Natural killer cell (primary cell): ENCODE data around the gene USE1. TPM values are rescaled to one million over a fixed set of nuclear protein-coding genes. Genes with fewer than 3 reads are reported as not detected.

Experiments used
- ATAC-seq, 3 donors: fragments of 150-1000 bp in 2 of 3; fragments of 200-7000 bp in 1 of 3; cut with Tn5 transposase; 1 replicate in 1 of 3; 2 replicates in 2 of 3; pipeline ENCODE4 v1.10.0; 2021; ENCODE audit warnings: mild to moderate bottlenecking in 2 of 3, moderate library complexity in 2 of 3
- DNase-seq, 2 donors: peaks; one replicate each; pipeline versions ENCODE4 v3.0.0 to v3.0.0-alpha.2; 2013 to 2021; ENCODE audit warnings: mixed read lengths in 1 of 2
- H3K27ac ChIP-seq: one replicate; pipeline ENCODE4 v1.5.1; 2013; ENCODE audit warnings: mild to moderate bottlenecking, low read length
- H3K27me3 ChIP-seq: one replicate; pipeline ENCODE4 v1.6.1; 2013; ENCODE audit warnings: low read length; ENCODE audit not compliant: control insufficient read depth, insufficient read depth
- H3K36me3 ChIP-seq: one replicate; pipeline ENCODE4 v1.6.1; 2013; ENCODE audit warnings: low read length; ENCODE audit not compliant: control insufficient read depth, insufficient read depth
- H3K4me1 ChIP-seq: one replicate; pipeline ENCODE4 v1.6.1; 2013; ENCODE audit warnings: low read length; ENCODE audit not compliant: control insufficient read depth, insufficient read depth
- H3K4me3 ChIP-seq: one replicate; pipeline ENCODE4 v1.5.1; 2013; ENCODE audit warnings: low read length
- H3K9me3 ChIP-seq: one replicate; pipeline ENCODE4 v1.6.1; 2013; ENCODE audit warnings: low read length; ENCODE audit not compliant: control insufficient read depth, insufficient read depth
- H3K27ac Mint-ChIP-seq, 2 donors: one replicate each; pipeline ENCODE4 v1.8.0; 2022; ENCODE audit warnings: mild to moderate bottlenecking in 2 of 2, mixed read lengths in 2 of 2, moderate library complexity in 1 of 2
- H3K27me3 Mint-ChIP-seq, 2 donors: one replicate each; pipeline ENCODE4 v1.8.0; 2022; ENCODE audit warnings: low read depth in 2 of 2, mixed read lengths in 2 of 2
- H3K36me3 Mint-ChIP-seq: one replicate; pipeline ENCODE4 v1.8.0; 2022; ENCODE audit warnings: mixed read lengths
- H3K4me1 Mint-ChIP-seq, 2 donors: one replicate each; pipeline ENCODE4 v1.8.0; 2022; ENCODE audit warnings: mixed read lengths in 2 of 2
- H3K4me3 Mint-ChIP-seq: one replicate; pipeline ENCODE4 v1.8.0; 2022; ENCODE audit warnings: mild to moderate bottlenecking, moderate library complexity, mixed read lengths
- H3K9me3 Mint-ChIP-seq, 2 donors: one replicate each; pipeline ENCODE4 v1.8.0; 2022; ENCODE audit warnings: mixed read lengths in 2 of 2
- WGBS: methylation state at CpG from one replicate; pipeline ENCODE4 v1.1.7; 2013; ENCODE audit warnings: missing lambda C conversion rate; ENCODE audit not compliant: insufficient coverage; 5-methylcytosine and 5-hydroxymethylcytosine counted together
- intact Hi-C: fragments of 100-400 bp; cut with micrococcal nuclease; formaldehyde crosslinking; loops from one replicate; pipeline ENCODE4 v1.14.2; 2022
- total RNA-seq, 4 donors: library from RNA; stranded (reverse); fragments of 120-200 nt in 1 of 4; gene quantifications; one replicate each; pipeline versions ENCODE4 v1.2.3 to v1.2.4, GENCODE V29; 2013 to 2022
- TF ChIP-seq, protein P1 (sequence below): fragments of 200-600 bp; IDR thresholded peaks from one replicate; pipeline ENCODE4 v1.8.0; 2022; ENCODE audit warnings: antibody characterized with exemption

USE1 gene
- total RNA-seq, 3 donors from 2014 or later (not counting 1 experiment from before 2014, with no cell fraction given), result 16.4 to 21.1 (median 20.9) TPM

DNA sequence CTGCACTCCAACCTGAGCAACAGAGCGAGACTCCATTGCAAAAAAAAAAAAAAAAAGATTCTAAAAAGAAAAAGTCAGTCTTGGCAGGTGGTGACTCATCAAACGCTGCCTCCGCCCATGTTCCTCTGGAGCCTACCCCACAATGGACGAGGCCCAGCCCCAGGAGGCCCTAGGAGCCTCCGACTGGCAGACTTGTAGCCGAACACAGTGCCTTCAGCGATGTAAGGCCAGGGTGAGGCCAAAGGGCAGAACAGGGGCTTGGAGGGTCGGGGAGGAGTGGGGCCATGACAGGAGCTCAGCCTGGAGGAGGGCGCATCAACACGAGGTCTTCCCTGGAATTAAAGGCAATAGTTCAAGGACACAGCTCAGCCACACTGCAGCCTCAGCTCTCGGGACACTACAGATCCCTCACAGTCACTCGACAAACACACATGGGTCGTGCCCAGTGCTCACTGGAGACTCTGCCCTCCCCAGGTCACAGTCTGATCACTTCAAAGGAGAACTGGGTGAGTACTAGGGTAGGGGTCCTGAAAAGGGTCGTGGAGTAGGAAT lies 5.1 kb downstream of the USE1 start:
- Mint-ChIP-seq H3K27ac (no peak overlapping the region), H3K36me3 (no peaks in the 10 kb centered on the region), H3K4me1 (peaks cover under 1 to 7% of the 10 kb centered on the region in 2 donors), H3K9me3 (no peaks in the 10 kb centered on the region), H3K4me3 (no peak overlapping the region), H3K27me3 (no peaks in the 10 kb centered on the region)
- Histone ChIP-seq H3K4me3 (no peak overlapping the region), H3K36me3 (peaks cover 8% of the 10 kb centered on the region), H3K9me3 (no peaks in the 10 kb centered on the region), H3K4me1 (peaks cover 11% of the 10 kb centered on the region), H3K27ac (no peak overlapping the region), H3K27me3 (no peaks in the 10 kb centered on the region)
- TF ChIP-seq, protein P1, sequence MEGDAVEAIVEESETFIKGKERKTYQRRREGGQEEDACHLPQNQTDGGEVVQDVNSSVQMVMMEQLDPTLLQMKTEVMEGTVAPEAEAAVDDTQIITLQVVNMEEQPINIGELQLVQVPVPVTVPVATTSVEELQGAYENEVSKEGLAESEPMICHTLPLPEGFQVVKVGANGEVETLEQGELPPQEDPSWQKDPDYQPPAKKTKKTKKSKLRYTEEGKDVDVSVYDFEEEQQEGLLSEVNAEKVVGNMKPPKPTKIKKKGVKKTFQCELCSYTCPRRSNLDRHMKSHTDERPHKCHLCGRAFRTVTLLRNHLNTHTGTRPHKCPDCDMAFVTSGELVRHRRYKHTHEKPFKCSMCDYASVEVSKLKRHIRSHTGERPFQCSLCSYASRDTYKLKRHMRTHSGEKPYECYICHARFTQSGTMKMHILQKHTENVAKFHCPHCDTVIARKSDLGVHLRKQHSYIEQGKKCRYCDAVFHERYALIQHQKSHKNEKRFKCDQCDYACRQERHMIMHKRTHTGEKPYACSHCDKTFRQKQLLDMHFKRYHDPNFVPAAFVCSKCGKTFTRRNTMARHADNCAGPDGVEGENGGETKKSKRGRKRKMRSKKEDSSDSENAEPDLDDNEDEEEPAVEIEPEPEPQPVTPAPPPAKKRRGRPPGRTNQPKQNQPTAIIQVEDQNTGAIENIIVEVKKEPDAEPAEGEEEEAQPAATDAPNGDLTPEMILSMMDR, result no peak
- DNase-seq (no peak), ATAC-seq (no peak)
- WGBS, result 78% methylated on average over 14 of the region's 14 CpGs
- intact Hi-C loops, result no loop called here

DNA sequence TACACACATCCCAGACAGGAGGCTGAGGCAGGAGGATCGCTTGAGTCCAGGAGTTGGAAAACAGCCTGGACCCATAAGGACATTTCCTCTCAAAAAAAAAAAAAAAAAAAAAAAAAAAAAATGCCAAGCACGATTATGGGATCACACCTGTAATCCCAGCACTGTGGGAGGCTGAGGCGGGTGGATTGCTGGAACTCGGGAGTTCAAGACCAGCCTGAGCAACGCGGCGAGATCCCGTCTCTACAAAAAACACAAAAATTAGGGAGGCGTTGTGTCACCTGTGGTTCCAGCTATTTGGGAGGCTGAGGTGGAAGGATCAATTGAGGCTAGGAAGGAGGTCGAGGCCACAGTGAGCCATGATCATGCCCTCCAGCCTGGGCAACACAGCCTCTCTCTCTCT lies 9.9 kb downstream of the USE1 start:
- peak overlapping the region; percentile 52 for H3K4me3 Mint-ChIP-seq
- Histone ChIP-seq H3K4me3 (no peak overlapping the region), H3K4me1 (peaks cover 21% of the 10 kb centered on the region), H3K36me3 (no peaks in the 10 kb centered on the region), H3K27me3 (no peaks in the 10 kb centered on the region), H3K27ac (no peak overlapping the region), H3K9me3 (no peaks in the 10 kb centered on the region)
- TF ChIP-seq, protein P1, result no peak
- H3K4me1 Mint-ChIP-seq, result peaks cover 8 to 11% of the 10 kb centered on the region in 2 donors
- DNase-seq, result no peak
- H3K9me3 Mint-ChIP-seq, result no peaks in the 10 kb centered on the region
- H3K36me3 Mint-ChIP-seq, result no peaks in the 10 kb centered on the region
- ATAC-seq, result no peak
- no peaks in the 10 kb centered on the region for H3K27me3 Mint-ChIP-seq
- H3K27ac Mint-ChIP-seq, result peak overlapping the region in 1 of 2 donors; percentile 99
- intact Hi-C loops, result loop anchor here (5.0 kb wide), 2 partner anchors 42 to 98 kb away; partner anchors contain the start of gene BABAM1
- WGBS, result 95% methylated on average over 8 of the region's 10 CpGs

DNA sequence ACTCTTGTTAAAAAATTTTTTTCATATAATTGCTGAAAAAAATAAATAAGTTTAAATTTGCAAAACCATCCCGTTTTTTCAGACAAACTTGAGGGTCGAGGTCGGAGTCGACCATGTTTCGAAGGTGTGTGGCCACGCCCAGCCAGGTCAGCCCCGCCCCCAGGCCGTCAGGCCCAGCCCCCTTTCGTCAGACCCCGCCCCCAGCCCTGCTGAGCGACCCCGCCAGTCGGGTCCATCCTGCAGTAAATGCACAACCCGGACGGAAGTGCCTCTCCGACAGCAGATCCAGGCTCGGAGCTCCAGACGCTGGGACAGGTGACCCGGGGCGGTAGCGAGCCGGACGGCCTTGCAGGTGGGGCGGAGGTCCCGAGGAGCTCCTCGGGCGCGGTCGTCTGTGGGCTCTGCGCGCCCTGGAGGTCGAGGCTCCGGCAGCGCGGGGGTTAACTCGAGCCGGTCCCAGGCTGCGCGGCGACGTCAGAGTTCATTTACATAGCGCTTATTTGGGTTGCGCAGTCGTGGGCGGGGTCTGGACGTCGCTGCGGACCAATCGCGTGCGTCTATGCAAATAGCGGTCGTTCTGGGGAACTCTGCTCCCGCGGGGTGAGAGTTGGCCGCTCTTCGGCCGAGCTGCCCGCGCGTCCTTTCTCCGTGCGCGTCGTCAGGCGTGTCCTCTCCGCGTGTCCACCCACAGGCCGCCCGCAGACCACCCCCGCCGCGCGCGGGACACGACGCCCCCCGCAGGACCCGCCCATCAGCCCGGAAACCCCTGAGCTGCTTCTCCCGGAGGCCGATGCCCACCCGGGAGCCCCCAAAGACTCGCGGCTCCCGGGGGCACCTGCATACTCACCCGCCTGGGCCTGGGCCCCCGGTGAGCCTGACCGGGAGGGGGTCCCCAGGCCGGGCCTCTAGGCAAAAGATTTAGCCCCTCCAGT lies 11.1 kb downstream of the USE1 start, which contains the start of gene OCEL1:
OCEL1 (plus strand) TSS at position 225 of the 932 bp plus-strand sequence; CDS start at position 247, 22 bp downstream.
- peaks cover 21% of the 10 kb centered on the region for H3K4me1 ChIP-seq
- intact Hi-C loops, result loop anchor here (1.0 to 5.0 kb wide), 4 partner anchors 11 to 151 kb away; partner anchors contain the start of genes BABAM1, HAUS8, MYO9B and USE1
- ATAC-seq (peak; percentile 89 to 97 (median 89)), DNase-seq (peak; percentile 97 to 99)
- H3K36me3 ChIP-seq, result no peaks in the 10 kb centered on the region
- H3K9me3 ChIP-seq, result no peaks in the 10 kb centered on the region
- H3K27ac ChIP-seq, result peak within 1 kb of the TSS; percentile 93
- no peaks in the 10 kb centered on the region for H3K27me3 ChIP-seq
- no peaks in the 10 kb centered on the region for H3K27me3 Mint-ChIP-seq
- WGBS, result under 1% methylated on average over 90 of the region's 90 CpGs
- peak within 1 kb of the TSS; percentile 78 for H3K4me3 ChIP-seq
- peak within 1 kb of the TSS; percentile 98 for H3K4me3 Mint-ChIP-seq
- TF ChIP-seq, protein P1, result no peak
- peak within 1 kb of the TSS; percentile 96 to 99 for H3K27ac Mint-ChIP-seq
- H3K36me3 Mint-ChIP-seq, result no peaks in the 10 kb centered on the region
- peaks cover 8 to 11% of the 10 kb centered on the region in 2 donors for H3K4me1 Mint-ChIP-seq
- no peaks in the 10 kb centered on the region for H3K9me3 Mint-ChIP-seq
